ENCODE measurements around the gene SCARB2.

DNA sequence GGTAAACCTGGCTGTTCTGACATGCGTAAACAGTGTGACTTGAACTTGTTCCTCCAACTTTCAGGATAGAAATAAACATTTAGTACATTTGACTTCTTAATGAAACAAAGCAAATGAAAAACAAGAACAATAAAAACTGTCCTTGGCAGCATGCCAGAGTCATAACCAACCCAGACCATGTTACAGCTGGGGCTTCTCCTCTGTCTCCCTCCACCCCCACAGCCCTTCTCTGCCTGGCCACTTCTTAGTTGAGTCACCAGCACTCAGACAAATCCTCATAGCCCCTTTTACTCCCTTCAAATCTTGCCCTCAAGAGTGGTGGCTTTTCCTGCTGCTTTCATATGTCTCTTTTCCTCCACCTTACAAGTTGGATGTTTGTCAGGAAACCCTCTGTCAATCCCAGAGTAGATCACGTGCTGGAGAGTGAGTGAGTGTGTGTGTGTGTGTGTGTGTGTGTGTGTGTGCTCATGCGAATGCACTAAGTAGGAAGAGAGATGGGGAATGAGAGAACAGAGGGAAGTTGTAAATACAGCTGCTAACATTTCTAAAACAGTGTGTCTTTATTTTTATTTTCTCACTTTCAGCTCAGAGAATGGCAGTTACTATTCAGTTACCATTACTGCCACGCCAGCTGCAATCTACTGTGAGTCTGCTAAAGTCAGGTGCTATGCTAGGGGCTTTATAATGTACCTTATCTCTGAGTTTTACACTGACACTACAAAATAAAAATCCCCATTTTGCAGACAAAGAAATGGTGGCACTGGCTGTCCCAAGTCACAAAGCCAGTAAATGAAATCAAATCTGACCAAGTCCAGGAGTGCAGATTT, 15.0 kb downstream of the SCARB2 start:
- TF ChIP-seq CTCF (IDR thresholded peaks at IDR 0.05; ENCODE audit: extremely low read depth in 1 of 2, insufficient read depth in 1 of 2, low read depth in 1 of 2, low read length in 2 of 2) (no peak), POLR2AphosphoS5 (IDR thresholded peaks at IDR 0.05; ENCODE audit: insufficient read depth, low read depth, low read length) (no peak)
